Measurements from ENCODE around the gene SPX.

GRCh38 chr12:21539797-21540196 lies 13.7 kb downstream of the SPX start:
- no peak for TF ChIP-seq JUN (IDR thresholded peaks at IDR 0.05; ENCODE audit: borderline replicate concordance, insufficient read depth, insufficient read length, low read depth)
- no peak for TF ChIP-seq CTCF (IDR thresholded peaks at IDR 0.05; ENCODE audit: extremely low read depth in 1 of 2, insufficient read depth in 1 of 2, low read depth in 1 of 2, low read length in 2 of 2)
- no peak for TF ChIP-seq POLR2AphosphoS5 (IDR thresholded peaks at IDR 0.05; ENCODE audit: insufficient read depth, low read depth, low read length)
- TF ChIP-seq, protein P1, sequence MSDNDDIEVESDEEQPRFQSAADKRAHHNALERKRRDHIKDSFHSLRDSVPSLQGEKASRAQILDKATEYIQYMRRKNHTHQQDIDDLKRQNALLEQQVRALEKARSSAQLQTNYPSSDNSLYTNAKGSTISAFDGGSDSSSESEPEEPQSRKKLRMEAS (IDR thresholded peaks at IDR 0.05; ENCODE audit: insufficient read depth, insufficient read length): no peak
- TF ChIP-seq POLR2A (IDR thresholded peaks at IDR 0.05; ENCODE audit: low read depth, low read length): no peak
- no peak for TF ChIP-seq FOS (IDR thresholded peaks at IDR 0.05; ENCODE audit: borderline replicate concordance, insufficient read depth, low read length)

All from endothelial cell of umbilical vein (primary cell).